Keratinocyte (primary cell): ENCODE measurements around the gene ZSCAN26. TPM values are rescaled to one million over a fixed set of nuclear protein-coding genes. Genes with fewer than 3 reads are reported as not detected.

Experiments
- DNase-seq: peaks from one replicate; pipeline ENCODE4 v3.0.0-alpha.2; 2011; ENCODE audit warnings: low read depth, missing footprints, low spot score
- FAIRE-seq: peaks from 2 replicates; lab custom pipeline; 2011; peaks lifted over from hg19 to GRCh38; lab: Jason Lieb, UNC
- H2AFZ ChIP-seq: 2 replicates; pipeline ENCODE4 v1.6.0; 2012; ENCODE audit warnings: low read length, control low read depth, inconsistent platforms; ENCODE audit not compliant: control insufficient read depth
- H3K27ac ChIP-seq: 2 replicates; pipeline ENCODE4 v1.5.1; 2011; ENCODE audit warnings: low read length; ENCODE audit not compliant: control insufficient read depth, insufficient read depth
- H3K27me3 ChIP-seq: 3 replicates; pipeline ENCODE4 v1.6.0; 2011; ENCODE audit warnings: low read length; ENCODE audit not compliant: control insufficient read depth, insufficient read depth; ENCODE audit errors: extremely low read depth
- H3K36me3 ChIP-seq, 2 experiments: 2 replicates in 1 of 2; 3 replicates in 1 of 2; pipeline ENCODE4 v1.5.1; 2011; ENCODE audit warnings: low read length in 2 of 2, mild to moderate bottlenecking in 1 of 2; ENCODE audit not compliant: control insufficient read depth in 2 of 2, insufficient read depth in 2 of 2; ENCODE audit errors: extremely low read depth in 1 of 2
- H3K4me1 ChIP-seq: 3 replicates; pipeline ENCODE4 v1.5.1; 2011; ENCODE audit warnings: low read length; ENCODE audit not compliant: control insufficient read depth, insufficient read depth; ENCODE audit errors: extremely low read depth
- H3K4me2 ChIP-seq: 3 replicates; pipeline ENCODE4 v1.6.0; 2011; ENCODE audit warnings: low read depth, low read length; ENCODE audit not compliant: control insufficient read depth, insufficient read depth; ENCODE audit errors: extremely low read depth
- H3K4me3 ChIP-seq, 3 experiments: fragments of 200-600 bp in 1 of 3; sonication (generic) in 1 of 3; 2 replicates in 2 of 3; 3 replicates in 1 of 3; pipeline ENCODE4 v1.5.1; 2011 to 2016; ENCODE audit warnings: low read length in 3 of 3, mild to moderate bottlenecking in 3 of 3, control low read depth in 2 of 3, inconsistent platforms in 1 of 3, low read depth in 1 of 3, mixed read lengths in 1 of 3, mixed run types in 1 of 3, moderate library complexity in 1 of 3; ENCODE audit not compliant: control insufficient read depth in 2 of 3, insufficient read depth in 2 of 3; ENCODE audit errors: extremely low read depth in 1 of 3
- H3K79me2 ChIP-seq: 2 replicates; pipeline ENCODE4 v1.6.0; 2012; ENCODE audit warnings: low read length; ENCODE audit not compliant: control insufficient read depth, insufficient read depth
- H3K9ac ChIP-seq: 3 replicates; pipeline ENCODE4 v1.6.0; 2011; ENCODE audit warnings: low read length; ENCODE audit not compliant: control insufficient read depth, insufficient read depth; ENCODE audit errors: extremely low read depth
- H3K9me1 ChIP-seq: 3 replicates; pipeline ENCODE4 v1.6.0; 2011; ENCODE audit warnings: low read length; ENCODE audit not compliant: control insufficient read depth, insufficient read depth; ENCODE audit errors: extremely low read depth
- H3K9me3 ChIP-seq: 2 replicates; pipeline ENCODE4 v1.5.1; 2012; ENCODE audit warnings: low read depth, low read length; ENCODE audit not compliant: control insufficient read depth
- H4K20me1 ChIP-seq: 3 replicates; pipeline ENCODE4 v1.6.0; 2011; ENCODE audit warnings: low read length; ENCODE audit not compliant: control insufficient read depth, insufficient read depth; ENCODE audit errors: extremely low read depth
- CTCF ChIP-seq, 3 experiments: IDR thresholded peaks in 1 of 3; conservative IDR thresholded peaks in 1 of 3; optimal IDR thresholded peaks in 1 of 3; 2 replicates in 2 of 3; 3 replicates in 1 of 3; pipeline versions ENCODE3 to v1.5.1; 2011; ENCODE audit warnings: low read length in 3 of 3, mild to moderate bottlenecking in 3 of 3, moderate library complexity in 2 of 3, control low read depth in 1 of 3, inconsistent platforms in 1 of 3; ENCODE audit not compliant: insufficient read depth in 2 of 3; ENCODE audit errors: extremely low read depth in 1 of 3
- EZH2 ChIP-seq: IDR thresholded peaks from one replicate; pipeline ENCODE4 v1.6.1; 2012; ENCODE audit warnings: inconsistent platforms, mild to moderate bottlenecking, low read length, moderate library complexity
- dilution Hi-C: fragments of 300-500 bp; cut with MboI; formaldehyde crosslinking; loops from one replicate; pipeline ENCODE4 v1.7.0; 2020; ENCODE audit warnings: low sequenced_read_pairs; ENCODE audit not compliant: extremely low pct_ligation_motif_present
- polyA plus RNA-seq, 5 experiments: library from polyadenylated mRNA; depleted of rRNA in 3 of 5; stranded (reverse) in 3 of 5; stranded (forward) in 1 of 5; unstranded in 1 of 5; fragments of >200 nt; gene quantifications; 1 replicate in 1 of 5; 2 replicates in 3 of 5; 3 replicates in 1 of 5; pipeline versions ENCODE4 v1.2.1 to v1.2.3, GENCODE V29; 2011 to 2012; ENCODE audit warnings: missing spikeins in 2 of 5, low read depth in 1 of 5, low replicate concordance in 1 of 5

Gene ZSCAN26
- polyA plus RNA-seq, 1 donor (not counting 4 experiments of a cell fraction or from before 2014, with no cell fraction given), result 9.8 TPM

GRCh38 chr6:28224131-28225055, 42.5 kb upstream of the ZSCAN26 start:
- Histone ChIP-seq H3K79me2 (no peaks in the 10 kb centered on the region), H3K9ac (peak overlapping the region; percentile 79), H3K27ac (peak overlapping the region; percentile 60), H3K9me3 (no peaks in the 10 kb centered on the region), H3K4me3 (peak overlapping the region; percentile 73 to 88 (median 83)), H3K36me3 (peaks cover 8 to 14% of the 10 kb centered on the region in 2 experiments), H3K9me1 (no peaks in the 10 kb centered on the region), H2AFZ (peak overlapping the region; percentile 96), H3K4me2 (peak overlapping the region; percentile 80), H3K27me3 (no peaks in the 10 kb centered on the region), H4K20me1 (no peaks in the 10 kb centered on the region), H3K4me1 (peaks cover 12% of the 10 kb centered on the region)
- dilution Hi-C loops, result no loop called here
- FAIRE-seq (no peak), DNase-seq (no peak)
- TF ChIP-seq EZH2 (no peak), CTCF (optimal IDR thresholded peaks at IDR 0.05 in 1 of 3, IDR thresholded peaks at IDR 0.05 in 1 of 3, conservative IDR thresholded peaks at IDR 0.05 in 1 of 3; ENCODE audit: extremely low read depth in 1 of 3, insufficient read depth in 2 of 3, low read length in 3 of 3) (no peak)

GRCh38 chr6:28225056-28225834, 41.7 kb upstream of the ZSCAN26 start, which contains the start of gene ZSCAN9:
Gene ZSCAN9, plus strand, starts transcription at chr6:28225275. Its CDS starts 1,810 bp downstream, at chr6:28227085.
- H3K4me1 ChIP-seq, result peaks cover 12% of the 10 kb centered on the region
- dilution Hi-C loops, result no loop called here
- no peaks in the 10 kb centered on the region for H4K20me1 ChIP-seq
- H3K36me3 ChIP-seq, result peaks cover 9 to 14% of the 10 kb centered on the region in 2 experiments
- DNase-seq (peak; percentile 25), FAIRE-seq (peak; percentile 81)
- H3K4me3 ChIP-seq, result peak within 1 kb of the TSS; percentile 73 to 88 (median 83)
- no peaks in the 10 kb centered on the region for H3K27me3 ChIP-seq
- peak within 1 kb of the TSS; percentile 96 for H2AFZ ChIP-seq
- peak within 1 kb of the TSS; percentile 79 for H3K9ac ChIP-seq
- H3K27ac ChIP-seq, result peak within 1 kb of the TSS; percentile 60
- no peaks in the 10 kb centered on the region for H3K79me2 ChIP-seq
- peak within 1 kb of the TSS; percentile 80 for H3K4me2 ChIP-seq
- H3K9me1 ChIP-seq, result no peaks in the 10 kb centered on the region
- H3K9me3 ChIP-seq, result no peaks in the 10 kb centered on the region
- no peak for TF ChIP-seq CTCF (optimal IDR thresholded peaks at IDR 0.05 in 1 of 3, IDR thresholded peaks at IDR 0.05 in 1 of 3, conservative IDR thresholded peaks at IDR 0.05 in 1 of 3; ENCODE audit: extremely low read depth in 1 of 3, insufficient read depth in 2 of 3, low read length in 3 of 3)
- TF ChIP-seq EZH2, result no peak
